Right renal cortex interstitium (tissue), 3 donors: Measurements from ENCODE around the gene TRAPPC3L. TPM values are rescaled to one million over a fixed set of nuclear protein-coding genes. Genes with fewer than 3 reads are reported as not detected.

ENCODE experiments used
- DNase-seq, 3 donors: peaks; one replicate each; pipeline ENCODE4 v3.0.0-alpha.2; 2013; ENCODE audit warnings: low read depth in 3 of 3, low spot score in 2 of 3
- polyA plus RNA-seq, 3 donors: library from polyadenylated mRNA; unstranded; fragments of 120-200 nt; gene quantifications; one replicate each; pipeline ENCODE4 v1.2.1, GENCODE V29; 2013; ENCODE audit not compliant: insufficient read length in 3 of 3

TRAPPC3L gene
- polyA plus RNA-seq, 3 donors, result 0.36 to 0.50 (median 0.37) TPM

GRCh38 chr6:116560130-116560529, 14.6 kb upstream of the TRAPPC3L start:
- DNase-seq, result no peak

DNA sequence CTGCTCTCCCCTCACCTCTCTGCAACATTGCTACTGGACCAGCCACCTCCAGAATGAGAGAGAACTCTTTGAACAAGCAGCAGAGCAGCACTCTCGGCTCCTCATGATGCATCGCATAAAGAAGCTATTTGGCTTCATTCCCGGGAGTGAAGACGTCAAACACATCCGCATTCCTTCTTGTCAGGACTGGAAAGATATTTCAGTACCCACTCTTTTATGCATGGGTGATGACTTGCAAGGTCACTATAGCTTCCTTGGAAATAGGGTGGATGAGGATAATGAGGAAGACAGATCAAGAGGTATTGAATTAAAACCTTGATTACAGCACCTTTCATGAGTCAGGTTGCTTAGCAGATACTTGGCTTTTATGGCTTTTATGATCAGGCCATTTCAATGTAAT, 12.4 kb upstream of the TRAPPC3L start:
- DNase-seq, result no peak

GRCh38 chr6:116556814-116557415, 11.4 kb upstream of the TRAPPC3L start:
- DNase-seq, result no peak

DNA sequence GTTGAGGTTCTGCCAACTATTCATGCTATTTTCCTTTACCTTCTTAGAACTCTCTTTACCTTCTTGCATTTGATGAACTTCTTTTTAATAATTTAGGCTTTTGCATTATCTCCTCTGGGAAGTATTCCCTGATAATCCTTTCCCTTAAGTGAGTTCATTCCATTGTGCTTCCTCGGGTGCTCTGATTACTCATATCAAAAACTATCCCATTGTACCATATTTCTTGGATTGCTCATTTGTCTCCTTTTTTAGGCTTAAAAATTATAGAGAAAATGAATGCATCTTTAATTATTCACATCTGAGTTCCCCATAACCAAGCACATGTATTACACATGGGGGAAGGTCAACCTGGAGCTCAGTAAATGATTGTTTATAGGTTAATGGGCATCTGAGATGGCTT, 10.6 kb upstream of the TRAPPC3L start:
- DNase-seq, result no peak

GRCh38 chr6:116553451-116553850, 8.0 kb upstream of the TRAPPC3L start, which contains the start of gene CALHM4:
CALHM4 (plus strand) TSS chr6:116553751; CDS start chr6:116553794, 43 bp downstream.
- no peak for DNase-seq

- DNase-seq, result no peak
Observed at GRCh38 chr6:116550796-116551195, 5.3 kb upstream of the TRAPPC3L start.

DNA sequence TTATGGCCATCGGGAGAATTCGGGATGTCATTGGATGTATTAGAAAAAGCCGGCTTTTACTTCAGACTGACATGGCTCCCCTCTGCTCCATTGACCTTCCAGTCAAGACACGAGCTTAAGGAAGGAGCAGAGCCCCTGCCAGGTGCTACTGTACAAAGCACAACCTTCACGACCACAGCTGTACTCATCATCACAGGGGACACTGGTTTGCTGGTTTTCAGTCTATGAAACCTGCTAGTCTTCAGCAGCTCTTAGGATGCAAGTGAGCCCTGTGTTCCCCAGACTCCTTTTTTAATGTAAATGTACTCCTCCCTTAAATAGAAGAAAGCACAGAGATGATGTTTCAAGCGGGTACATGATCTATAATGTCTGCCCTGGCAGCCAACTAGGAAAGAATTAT, 1.9 kb upstream of the TRAPPC3L start:
- no peak for DNase-seq

- no peak for DNase-seq
Observed at GRCh38 chr6:116543149-116543548, 2.3 kb downstream of the TRAPPC3L start.

DNA sequence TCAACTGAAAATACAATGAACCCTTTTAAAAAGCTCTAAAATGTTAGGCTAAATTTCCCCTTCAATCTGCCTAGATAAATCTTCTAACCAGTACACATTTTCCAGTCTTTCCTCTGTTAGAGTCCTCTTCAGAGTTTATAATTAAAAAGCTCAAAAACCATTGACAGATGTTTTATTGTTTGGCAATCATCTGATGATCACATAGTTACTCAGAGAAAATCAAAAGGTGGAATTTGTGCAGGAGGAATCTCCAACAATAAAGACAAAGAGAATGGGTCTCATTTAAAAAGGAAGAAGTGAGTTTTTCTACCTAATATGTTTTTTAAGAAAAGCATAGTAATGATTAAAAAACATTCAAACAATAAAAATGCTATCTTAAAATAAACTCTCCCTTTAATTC, 3.1 kb downstream of the TRAPPC3L start:
- no peak for DNase-seq

DNA sequence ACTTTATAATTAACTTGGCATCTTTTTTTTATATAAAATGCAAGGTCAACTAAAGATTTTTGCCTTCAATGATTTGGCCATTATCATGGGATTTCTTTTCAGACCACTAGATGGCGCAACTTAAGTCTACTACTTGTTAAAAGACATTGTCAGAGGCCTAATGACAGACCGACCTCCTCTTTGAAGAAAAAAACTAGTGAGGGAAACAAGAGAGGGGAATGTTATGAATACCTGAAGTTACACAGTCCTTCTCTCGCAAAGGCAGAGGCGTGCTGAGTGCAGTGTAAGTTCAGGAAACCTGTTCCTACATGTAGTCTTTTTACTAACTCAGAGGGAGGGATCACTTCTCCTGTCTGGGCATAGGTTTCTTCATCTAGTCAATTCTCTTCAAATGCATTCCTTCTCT, 9.3 kb downstream of the TRAPPC3L start:
- no peak for DNase-seq

DNA sequence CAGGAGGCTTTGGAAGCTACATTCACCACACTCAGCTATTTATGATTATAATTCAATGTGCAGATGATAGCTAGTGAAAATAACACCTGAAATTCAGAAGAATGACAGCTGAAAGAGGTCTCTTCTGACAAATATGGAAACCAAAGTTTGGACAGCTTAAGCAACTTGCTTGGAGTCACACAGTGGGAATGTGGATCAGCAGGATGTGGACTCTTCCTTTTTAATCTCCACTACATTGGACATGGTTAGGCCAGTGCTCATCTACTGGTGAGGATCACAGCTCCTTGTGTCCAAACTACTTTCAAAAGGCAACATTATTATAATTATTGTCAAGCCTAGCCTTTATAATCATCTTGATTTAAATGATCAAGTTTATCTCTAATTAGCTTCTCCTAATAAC, 10.4 kb downstream of the TRAPPC3L start:
- DNase-seq, result no peak

DNA sequence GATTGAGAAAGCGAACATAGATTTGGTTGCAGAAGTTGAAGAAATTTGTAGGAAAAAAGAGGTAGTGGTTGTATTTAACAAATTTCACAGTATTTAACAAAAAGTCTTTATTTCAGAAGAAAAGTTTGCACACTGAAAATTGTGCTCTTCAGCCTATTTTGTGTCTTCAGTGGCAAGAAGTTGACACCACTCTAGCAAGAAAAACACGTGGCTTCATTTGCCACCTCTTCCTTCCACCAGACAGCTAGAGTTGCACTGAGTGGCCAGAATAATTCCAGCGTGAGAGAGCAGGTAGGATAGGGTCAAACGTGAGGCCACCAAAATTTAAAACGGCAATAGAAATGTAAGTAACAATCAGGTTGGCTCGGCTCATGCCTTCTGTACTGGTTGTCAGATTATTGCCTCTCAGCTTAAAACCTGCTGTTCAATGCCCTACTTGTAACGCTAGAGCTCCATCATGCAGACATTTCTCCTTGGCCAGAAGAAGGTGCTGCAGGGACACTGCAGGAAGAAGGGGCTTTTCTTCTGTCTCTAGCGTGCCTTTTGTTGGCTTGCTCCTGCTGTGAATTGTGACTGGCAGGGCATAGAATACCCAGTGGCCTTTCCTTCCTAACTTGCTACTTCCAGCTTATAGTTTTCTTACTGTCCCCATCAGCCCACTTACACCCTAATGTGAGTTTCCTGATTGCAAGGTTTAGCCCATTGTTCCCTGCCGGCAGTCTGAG, 12.1 kb downstream of the TRAPPC3L start:
- no peak for DNase-seq

GRCh38 chr6:116531675-116532570, 13.6 kb downstream of the TRAPPC3L start:
- DNase-seq, result no peak

- DNase-seq, result no peak
Observed at GRCh38 chr6:116530436-116530835, 15.0 kb downstream of the TRAPPC3L start.

- no peak for DNase-seq
Observed at GRCh38 chr6:116529466-116530290, 15.8 kb downstream of the TRAPPC3L start.

- DNase-seq, result no peak
Observed at GRCh38 chr6:116528780-116529179, 16.7 kb downstream of the TRAPPC3L start.

- no peak for DNase-seq
Observed at GRCh38 chr6:116528133-116528532, 17.4 kb downstream of the TRAPPC3L start.

DNA sequence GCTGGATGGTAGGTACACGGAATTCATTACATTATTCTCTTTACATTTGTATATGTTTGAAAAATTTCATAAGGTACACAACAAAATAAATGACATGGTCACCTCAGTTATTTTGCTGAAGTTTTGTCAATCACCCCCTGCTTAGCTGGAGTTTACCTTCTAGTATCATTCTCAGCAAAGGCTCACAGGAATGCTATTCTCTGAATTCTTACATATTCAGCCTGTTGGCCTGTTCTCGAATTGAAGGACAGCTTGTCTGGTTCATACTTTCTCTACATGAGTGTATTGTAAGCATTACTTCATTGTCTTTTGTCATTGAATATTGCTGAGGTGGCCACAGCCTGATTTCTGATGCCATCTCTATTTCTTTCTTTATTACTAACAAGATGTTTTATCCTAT, 21.2 kb downstream of the TRAPPC3L start:
- no peak for DNase-seq

DNA sequence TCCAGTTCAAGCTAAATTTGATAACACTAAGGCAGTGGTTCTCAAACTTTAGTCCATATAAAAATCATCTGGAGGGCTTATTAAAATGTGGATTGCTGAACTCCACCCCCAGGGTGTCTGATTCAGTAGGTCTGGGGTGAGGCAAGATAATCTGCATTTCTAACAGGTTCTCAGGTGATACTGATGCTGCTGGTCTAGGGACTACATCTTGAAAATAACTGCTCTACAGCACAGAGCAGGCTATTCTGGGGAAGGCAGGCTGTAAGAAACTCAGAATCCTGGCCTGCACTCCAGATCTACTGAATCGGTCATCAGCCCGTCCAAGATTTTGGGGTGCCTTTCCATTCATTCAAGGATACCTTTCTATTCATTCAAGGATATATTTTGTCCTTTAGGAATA, 22.6 kb downstream of the TRAPPC3L start:
- no peak for DNase-seq

DNA sequence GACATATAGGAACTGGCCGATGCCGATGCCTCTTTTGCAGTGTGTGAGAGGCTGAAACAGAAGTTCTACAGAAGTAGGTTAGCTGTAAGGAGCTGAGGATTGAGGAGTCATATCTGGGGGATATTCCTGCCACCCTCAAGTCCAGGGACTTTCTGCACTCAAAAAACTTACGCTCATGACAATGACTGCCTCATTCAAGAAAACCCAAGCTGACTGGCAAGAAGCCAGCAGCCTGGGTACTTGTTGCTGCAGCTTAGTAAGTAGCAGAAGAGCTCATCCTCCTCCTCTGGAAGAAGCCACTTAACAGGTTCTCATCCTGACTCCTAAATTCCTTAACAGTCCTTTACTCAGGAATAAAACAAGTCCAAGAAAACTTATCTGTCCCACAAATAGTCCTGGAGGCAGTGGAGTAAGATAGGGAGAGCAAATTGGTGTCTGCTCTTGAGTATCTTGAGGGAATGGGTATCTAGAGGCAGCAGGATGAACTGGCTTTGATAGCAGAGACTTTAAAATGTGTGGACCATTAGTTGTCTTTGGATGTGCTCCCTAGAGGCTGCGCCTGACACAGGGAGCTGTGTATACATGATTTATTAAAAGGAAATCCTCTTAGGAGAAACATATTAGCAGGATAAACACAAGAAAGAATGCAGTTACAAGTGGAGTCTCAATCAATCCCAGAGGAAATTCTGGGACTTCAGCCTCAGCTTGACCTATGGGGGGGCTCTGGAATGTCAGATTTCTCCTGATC, 26.7 kb downstream of the TRAPPC3L start:
- no peak for DNase-seq
